Activated naive CD4-positive, alpha-beta T cell treated with Interleukin-2 at 50 U/mL for 16 hours (primary cell): Measurements from ENCODE around the gene PWWP2B.
"Not testable (repeated sequence)": the region's sequence is repeated elsewhere in the genome, so short reads cannot be mapped to it uniquely, and the experiment has no call there.

Experiments used
- DNase-seq: peaks from one replicate; pipeline ENCODE4 v3.0.0-alpha.2; 2020

The PWWP2B gene

GRCh38 chr10:132363921-132364593, 32.9 kb upstream of the PWWP2B start:
- DNase-seq: peak; percentile 22

GRCh38 chr10:132364594-132364970, 32.4 kb upstream of the PWWP2B start:
- peak; percentile 64 for DNase-seq

GRCh38 chr10:132365102-132365501, 31.9 kb upstream of the PWWP2B start:
- DNase-seq: no peak

- DNase-seq: no peak
Measured at GRCh38 chr10:132366006-132366405, 31.0 kb upstream of the PWWP2B start.

GRCh38 chr10:132366499-132366898, 30.5 kb upstream of the PWWP2B start:
- no peak for DNase-seq

GRCh38 chr10:132368391-132368790, 28.6 kb upstream of the PWWP2B start:
- no peak for DNase-seq

GRCh38 chr10:132368881-132369635, 27.9 kb upstream of the PWWP2B start:
- no peak for DNase-seq

GRCh38 chr10:132369636-132370185, 27.3 kb upstream of the PWWP2B start:
- DNase-seq: no peak

GRCh38 chr10:132370426-132371340, 26.3 kb upstream of the PWWP2B start:
- DNase-seq: no peak

GRCh38 chr10:132371641-132372081, 25.3 kb upstream of the PWWP2B start:
- DNase-seq: no peak

GRCh38 chr10:132372516-132373095, 24.4 kb upstream of the PWWP2B start:
- DNase-seq: no peak

GRCh38 chr10:132373241-132373955, 23.6 kb upstream of the PWWP2B start:
- DNase-seq: no peak

- no peak for DNase-seq
Measured at GRCh38 chr10:132374176-132374575, 22.8 kb upstream of the PWWP2B start.

- DNase-seq: no peak
Measured at GRCh38 chr10:132374612-132375011, 22.4 kb upstream of the PWWP2B start.

- DNase-seq: no peak
Measured at GRCh38 chr10:132375116-132375794, 21.7 kb upstream of the PWWP2B start.

GRCh38 chr10:132375795-132376297, 21.2 kb upstream of the PWWP2B start:
- no peak for DNase-seq

- no peak for DNase-seq
Measured at GRCh38 chr10:132376394-132376851, 20.6 kb upstream of the PWWP2B start.

- no peak for DNase-seq
Measured at GRCh38 chr10:132377326-132377725, 19.7 kb upstream of the PWWP2B start.

- not testable (repeated sequence) for DNase-seq
Measured at GRCh38 chr10:132379026-132379425, 18.0 kb upstream of the PWWP2B start.

GRCh38 chr10:132380986-132381385, 16.0 kb upstream of the PWWP2B start:
- not testable (repeated sequence) for DNase-seq

- DNase-seq: no peak
Measured at GRCh38 chr10:132381741-132382140, 15.3 kb upstream of the PWWP2B start.
